ENCODE measurements around the gene COX11.

The COX11 gene, protein sequence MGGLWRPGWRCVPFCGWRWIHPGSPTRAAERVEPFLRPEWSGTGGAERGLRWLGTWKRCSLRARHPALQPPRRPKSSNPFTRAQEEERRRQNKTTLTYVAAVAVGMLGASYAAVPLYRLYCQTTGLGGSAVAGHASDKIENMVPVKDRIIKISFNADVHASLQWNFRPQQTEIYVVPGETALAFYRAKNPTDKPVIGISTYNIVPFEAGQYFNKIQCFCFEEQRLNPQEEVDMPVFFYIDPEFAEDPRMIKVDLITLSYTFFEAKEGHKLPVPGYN

DNA sequence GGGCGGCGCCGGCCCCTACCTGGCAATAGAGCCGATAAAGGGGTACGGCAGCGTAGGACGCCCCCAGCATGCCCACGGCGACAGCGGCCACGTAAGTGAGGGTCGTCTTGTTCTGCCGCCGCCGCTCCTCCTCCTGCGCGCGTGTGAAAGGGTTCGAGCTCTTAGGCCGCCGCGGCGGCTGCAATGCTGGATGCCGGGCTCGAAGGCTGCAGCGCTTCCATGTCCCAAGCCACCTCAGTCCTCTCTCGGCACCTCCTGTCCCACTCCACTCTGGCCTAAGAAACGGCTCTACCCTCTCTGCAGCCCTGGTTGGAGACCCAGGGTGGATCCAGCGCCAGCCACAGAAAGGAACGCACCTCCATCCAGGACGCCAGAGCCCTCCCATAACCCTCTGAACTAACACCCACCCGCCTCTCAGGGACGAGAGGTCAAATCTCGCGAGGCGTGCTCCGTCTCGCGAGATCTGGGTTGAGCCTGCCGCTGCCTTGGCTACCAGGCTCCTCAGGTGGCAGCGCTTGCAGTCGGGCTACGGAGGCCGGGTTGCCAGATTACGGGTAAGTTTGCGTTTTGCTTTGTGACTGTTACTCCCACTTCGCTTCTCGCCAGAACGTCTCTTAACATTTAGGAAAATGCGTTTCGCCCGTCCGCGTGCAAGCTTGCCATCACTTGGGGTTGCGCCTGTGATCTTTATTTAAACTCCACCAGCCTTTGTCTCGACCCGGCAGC is at the start of gene COX11, which contains the start of gene STXBP4:
TSS of gene COX11 (minus strand) at position 393 of the 726 bp plus-strand sequence. CDS start at position 385, 8 bp downstream.
TSS of gene STXBP4 (plus strand) at position 504 of the 726 bp plus-strand sequence. CDS start 17,455 bp downstream, outside the sequence.
- DNase-seq (ENCODE audit: extremely low read depth in 1 of 2, low read depth in 1 of 2), result peak; percentile 76 to 85

DNA sequence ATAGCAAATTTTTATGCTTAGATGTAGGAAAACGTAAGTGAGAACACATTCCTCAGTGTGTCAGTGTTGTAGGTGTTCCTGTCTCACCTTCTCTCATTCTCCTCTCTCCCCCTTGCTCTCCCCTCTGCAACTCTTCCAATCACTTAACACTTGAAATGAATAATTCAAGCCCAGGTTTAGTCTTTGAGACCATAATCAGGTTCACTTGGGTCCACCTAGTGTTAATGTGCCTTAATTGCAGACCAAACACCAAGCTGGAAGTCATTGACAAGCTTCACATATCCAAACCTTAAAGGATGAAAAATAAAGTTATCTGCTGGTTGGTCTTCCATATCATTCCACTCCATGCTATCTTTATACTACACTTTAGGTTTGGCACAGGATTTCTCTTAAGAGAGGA is 37.1 kb upstream of the COX11 start:
- no peak for DNase-seq (ENCODE audit: extremely low read depth in 1 of 2, low read depth in 1 of 2)

DNA sequence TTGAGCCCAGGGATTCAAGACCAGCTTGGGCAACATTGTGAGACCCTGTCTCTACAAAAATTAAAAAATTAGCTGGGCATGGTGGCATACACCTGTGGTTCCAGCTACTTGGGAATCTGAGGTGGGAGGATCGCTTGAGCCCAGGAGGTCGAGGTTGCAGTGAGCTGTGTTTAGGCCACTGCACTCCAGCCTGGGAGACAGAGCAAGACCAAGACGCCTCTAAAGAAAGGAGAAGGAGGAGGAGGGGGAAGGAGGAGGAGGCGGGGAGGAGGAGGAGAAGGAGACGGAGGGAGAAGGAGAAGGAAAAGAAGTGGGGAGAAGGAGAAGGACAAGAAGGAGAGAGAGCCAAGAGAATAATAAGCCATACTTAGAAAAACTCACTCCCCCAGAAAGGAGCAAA is 36.0 kb upstream of the COX11 start:
- DNase-seq (ENCODE audit: extremely low read depth in 1 of 2, low read depth in 1 of 2), result no peak

DNA sequence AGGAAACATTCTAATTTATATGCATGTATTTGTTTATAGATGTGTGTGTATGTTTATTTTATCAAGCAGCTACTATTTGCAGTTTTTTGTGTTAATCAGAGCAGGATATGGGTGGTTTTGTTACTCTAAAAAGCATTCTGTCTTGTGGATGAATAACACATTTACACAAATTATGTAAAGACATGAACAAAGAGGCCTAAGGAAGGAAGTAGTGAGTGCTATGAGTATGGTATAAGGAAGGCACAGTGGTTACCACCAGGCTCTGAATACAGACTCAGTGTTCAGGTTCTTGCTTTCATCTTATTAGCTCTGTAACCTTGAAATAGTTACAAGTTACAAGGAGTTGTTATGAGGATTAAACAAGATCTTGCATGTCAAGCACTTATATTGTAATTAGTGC is 34.0 kb upstream of the COX11 start:
- DNase-seq (ENCODE audit: extremely low read depth in 1 of 2, low read depth in 1 of 2), result no peak

DNA sequence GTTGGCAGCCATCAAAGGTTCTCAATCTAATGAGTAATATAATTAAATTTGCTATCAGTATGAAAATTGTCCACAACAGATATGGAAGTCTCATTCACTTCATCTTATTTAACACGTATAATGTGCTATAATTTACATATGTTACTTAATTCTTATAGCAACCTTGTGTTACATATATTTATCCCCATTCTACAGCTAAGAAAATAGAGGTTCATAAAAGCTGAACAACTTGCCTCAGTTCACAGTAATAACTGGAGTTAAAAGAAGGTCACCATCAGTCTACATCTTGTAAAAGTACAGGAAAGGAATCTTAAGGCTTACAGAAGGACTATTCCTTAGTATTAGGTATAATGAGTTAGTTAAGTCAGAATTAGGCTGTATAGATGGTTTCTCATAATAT is 28.0 kb upstream of the COX11 start:
- DNase-seq (ENCODE audit: extremely low read depth in 1 of 2, low read depth in 1 of 2), result no peak

DNA sequence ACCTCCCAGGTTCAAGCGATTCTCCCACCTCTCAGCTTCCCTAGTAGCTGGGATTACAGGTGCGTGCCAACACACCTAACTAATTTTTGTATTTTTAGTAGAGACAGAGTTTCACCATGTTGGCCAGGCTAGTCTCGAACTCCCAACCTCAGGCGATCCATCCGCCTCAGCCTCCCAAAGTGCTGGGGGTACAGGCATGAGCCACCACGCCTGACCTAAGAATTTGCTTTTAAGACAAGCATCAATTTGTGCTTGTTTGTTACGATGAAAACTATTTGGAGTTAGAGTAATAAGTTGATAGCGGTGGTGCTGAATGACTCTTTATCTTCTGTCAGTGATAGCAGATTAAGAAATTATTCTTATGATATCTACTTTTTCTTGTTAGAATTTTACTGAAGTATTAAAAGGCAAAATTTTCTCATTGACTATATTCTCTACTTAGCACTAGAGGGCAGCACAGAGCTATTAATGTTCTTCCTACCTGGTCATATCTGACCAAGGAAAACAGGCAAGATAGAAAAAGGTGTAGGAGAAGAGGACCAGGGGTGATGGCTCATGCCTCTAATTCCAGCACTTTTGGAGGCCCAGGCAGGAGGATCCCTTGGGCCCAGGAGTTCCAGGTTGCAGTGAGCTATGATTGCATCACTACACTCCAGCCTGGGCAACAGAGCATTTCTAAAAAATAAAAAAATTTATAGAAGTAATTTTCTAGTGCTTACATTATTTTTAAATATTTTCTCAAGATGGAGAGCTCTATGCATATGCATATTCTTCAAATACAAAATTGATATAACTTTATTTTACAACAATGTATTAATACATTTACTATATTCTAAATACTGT is 24.6 kb upstream of the COX11 start:
- DNase-seq (ENCODE audit: extremely low read depth in 1 of 2, low read depth in 1 of 2), result no peak

DNA sequence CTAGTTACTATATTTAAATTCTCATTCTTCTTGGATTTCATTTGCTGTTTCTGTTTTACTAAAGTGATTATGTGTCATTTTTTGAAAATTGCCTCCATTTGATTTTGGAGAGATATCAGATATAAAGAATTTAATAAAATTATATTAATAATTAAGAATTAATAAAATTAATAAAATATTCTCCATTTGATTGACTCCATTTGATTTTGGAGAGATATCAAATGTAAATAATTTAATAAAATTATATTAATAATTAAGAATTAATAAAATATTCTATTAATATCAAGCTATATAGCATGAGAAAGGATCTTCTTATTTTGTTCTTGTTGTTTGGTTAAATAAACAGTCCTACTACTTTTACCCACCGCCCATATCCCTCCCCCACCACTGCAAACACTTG is 23.1 kb upstream of the COX11 start:
- DNase-seq (ENCODE audit: extremely low read depth in 1 of 2, low read depth in 1 of 2), result no peak

DNA sequence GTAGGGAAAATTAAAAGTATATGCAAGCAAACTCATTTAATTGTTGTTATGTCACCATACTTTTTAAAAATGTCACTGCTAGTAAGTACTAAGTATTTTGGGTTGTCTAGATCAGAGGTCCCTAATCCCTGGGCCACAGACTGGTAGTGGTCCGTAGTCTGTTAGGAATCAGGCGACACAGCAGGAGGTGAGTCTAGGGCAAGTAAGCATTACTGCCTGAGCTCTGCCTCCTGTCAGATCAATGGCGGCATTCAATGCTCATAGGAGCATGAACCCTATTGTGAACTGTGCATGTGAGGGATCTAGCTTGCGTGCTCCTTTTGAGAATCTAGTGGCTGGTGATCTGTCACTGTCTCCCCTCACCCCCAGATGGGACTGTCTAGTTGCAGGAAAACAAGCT is 21.7 kb upstream of the COX11 start:
- no peak for DNase-seq (ENCODE audit: extremely low read depth in 1 of 2, low read depth in 1 of 2)

DNA sequence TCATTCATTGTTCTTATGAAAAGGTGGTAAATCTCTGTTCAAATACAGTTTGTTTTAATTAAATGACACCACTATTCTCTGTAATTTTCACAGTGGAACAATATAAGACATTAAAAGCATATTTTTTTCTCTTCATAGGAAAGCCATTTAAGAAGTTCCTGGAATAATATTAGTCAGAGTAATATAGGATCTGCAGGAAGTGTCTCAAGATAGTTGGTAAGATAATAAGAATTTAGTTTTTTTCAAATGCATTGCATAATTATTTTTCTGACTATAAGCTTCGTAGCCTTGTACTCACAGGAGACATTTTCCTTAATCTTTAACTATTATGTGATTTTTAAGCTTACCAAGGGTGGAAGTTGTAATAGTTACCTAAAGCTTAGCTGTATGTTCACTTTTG is 17.0 kb upstream of the COX11 start:
- DNase-seq (ENCODE audit: extremely low read depth in 1 of 2, low read depth in 1 of 2), result no peak

DNA sequence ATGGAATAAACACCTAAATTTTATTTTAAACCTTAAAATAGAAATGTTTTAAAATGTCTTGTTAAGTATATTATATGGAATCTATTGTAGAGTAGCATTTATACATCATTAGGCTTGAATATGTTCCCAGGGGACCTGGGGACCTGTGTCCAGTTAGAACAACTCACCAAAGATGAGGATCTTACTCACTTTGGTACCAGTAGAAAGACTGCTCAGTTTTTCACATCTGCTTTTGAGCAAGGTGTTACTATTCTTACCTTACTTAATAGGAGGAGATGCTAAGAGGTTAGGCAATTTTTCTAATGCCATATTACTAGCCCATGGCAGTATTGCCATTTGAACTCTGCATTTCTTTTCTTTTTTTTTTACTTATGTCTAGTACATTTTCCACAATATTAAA is 14.8 kb upstream of the COX11 start:
- no peak for DNase-seq (ENCODE audit: extremely low read depth in 1 of 2, low read depth in 1 of 2)

DNA sequence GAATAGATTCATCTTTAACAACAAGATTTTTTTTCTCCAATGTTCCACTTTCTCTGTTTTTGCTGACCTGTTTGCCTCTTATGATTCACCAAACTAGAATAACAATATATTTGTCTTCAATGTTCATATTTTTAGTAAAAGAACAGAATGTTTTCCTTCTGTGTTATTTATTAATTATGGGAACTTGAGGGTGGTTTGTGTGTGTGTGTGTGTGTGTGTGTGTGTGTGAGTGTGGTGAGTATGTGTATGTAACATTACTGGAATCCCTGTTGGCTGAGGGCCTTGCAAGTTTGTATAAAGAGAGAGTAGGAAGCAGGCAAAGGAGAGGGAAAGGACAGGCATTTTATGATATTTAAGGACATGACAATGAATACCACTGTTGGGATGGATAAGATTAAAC is 13.9 kb upstream of the COX11 start:
- DNase-seq (ENCODE audit: extremely low read depth in 1 of 2, low read depth in 1 of 2), result no peak

DNA sequence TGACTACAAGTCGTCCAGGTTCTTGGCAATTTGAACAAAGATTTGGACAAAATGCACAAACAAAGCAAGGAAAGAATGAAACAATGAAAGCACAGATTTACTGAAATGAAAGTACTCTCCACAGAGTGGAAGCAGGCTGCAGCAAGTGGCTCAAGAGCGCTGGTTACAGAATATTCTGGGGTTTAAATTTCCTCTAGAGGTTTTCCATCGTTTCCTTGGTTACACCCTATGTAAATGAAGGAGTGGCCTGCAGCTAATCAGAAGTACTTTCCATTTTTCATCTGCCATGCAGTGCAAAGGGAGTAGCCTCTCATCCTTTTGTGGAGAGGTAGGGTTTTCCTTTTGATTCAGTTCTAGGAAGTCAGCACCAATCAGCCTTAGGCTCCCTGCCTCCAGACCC is 11.9 kb upstream of the COX11 start:
- DNase-seq (ENCODE audit: extremely low read depth in 1 of 2, low read depth in 1 of 2), result no peak

DNA sequence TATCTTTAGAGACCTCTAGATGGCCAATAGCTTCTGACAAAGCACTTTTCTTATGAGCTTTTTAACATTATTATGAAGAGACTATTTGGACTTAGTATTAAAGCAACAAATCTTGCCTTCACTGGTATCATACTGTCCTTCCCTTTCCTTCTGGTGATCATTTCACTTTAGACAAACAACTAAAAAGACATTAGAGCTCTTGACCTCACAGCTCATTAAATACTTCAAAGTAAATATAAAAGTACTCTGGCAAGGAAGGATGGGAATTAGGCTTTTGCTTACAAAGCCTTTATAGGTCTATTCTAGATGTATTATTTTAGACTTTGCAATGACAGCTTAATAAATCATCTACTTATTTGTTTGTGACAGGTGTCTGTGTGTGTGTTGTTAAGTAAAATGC is 11.2 kb upstream of the COX11 start:
- no peak for DNase-seq (ENCODE audit: extremely low read depth in 1 of 2, low read depth in 1 of 2)

DNA sequence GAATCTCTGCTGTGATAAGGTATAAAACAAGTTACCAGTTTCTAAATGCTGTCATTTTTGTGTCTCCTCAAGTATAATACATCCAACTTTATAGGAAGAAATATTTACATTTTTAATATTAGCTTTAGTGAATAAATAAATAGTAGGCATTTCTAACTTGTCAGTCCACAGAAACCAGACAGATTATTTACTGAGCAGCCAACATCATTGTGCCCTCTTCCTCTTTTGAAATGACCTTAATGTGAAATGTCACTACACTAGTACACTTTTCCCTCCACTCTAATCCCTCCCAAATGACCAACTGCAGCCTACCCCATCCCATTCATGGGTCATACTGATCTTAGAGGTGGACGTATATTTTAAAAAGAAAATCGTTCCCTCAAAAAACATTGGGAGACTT is 9.3 kb upstream of the COX11 start:
- DNase-seq (ENCODE audit: extremely low read depth in 1 of 2, low read depth in 1 of 2), result no peak

DNA sequence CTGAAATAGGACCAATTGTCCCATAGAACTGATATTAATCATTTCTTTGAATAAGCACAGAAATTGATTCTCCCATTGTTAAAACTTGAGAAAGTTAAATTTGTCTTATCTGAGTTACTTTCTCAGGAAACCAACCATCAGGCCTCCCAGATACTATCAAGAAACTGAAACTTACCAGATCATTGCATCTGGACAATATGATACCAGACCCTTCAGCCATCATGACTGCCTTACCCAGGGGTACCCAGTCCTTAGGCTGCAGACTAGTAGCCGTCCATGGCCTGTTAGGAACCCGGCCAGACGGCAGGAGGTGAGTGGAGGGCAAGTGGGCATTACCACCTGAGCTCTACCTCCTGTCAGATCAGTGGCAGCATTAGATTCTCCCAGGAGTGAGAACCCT is 7.9 kb upstream of the COX11 start:
- DNase-seq (ENCODE audit: extremely low read depth in 1 of 2, low read depth in 1 of 2), result no peak

DNA sequence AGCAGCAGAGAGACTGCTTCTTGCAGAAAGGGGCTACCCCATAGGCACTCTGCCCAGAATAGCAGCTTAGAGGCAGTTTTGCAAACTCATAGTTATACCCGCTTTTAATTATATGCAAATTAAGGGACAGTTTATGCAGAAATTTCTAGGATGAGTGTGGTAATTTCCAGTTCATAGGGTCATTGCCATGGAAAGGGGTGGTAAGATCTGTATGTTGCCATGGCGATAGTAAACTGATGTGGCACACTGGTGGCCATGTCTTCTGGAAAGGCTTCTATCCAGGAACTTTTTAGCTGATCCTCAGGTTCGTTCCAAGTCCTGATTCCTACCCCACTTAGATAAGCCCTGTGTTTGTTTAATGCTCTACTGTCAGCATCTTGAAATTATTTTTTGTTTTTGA is 6.3 kb upstream of the COX11 start:
- no peak for DNase-seq (ENCODE audit: extremely low read depth in 1 of 2, low read depth in 1 of 2)

DNA sequence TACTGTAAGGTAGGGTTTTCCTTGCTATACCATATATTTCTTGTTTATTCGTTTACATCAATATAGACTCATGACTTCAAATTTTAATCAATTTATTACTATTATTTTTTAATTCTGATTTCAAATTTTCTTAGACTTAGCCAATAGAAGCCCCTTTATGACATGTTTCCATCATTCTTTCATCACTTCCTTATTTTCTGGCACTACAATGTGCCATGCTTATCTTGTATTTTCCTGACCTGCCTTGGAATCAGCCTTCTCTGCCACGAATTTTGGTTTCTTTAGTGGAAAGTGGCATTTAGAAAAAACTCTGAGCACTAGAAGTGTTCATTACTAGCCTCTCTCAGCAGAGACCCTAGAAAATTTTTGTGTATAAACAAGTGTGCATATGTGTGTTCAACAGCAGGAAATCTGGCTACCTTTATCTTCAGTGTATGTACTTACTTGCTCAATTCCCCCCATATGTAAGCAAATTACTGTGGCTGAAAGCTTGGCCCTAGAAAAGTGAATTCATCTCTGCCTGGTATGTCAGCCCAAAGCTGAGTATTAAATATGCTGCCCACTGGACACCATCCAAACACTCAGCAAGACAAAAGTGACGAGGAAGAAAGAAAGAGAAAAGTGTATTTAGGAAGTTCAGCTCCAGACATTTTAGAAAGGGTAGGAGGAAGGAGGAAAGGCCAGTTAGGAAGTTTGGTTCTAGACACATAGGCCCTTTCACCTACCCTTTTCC is 4.1 kb upstream of the COX11 start:
- no peak for DNase-seq (ENCODE audit: extremely low read depth in 1 of 2, low read depth in 1 of 2)

DNA sequence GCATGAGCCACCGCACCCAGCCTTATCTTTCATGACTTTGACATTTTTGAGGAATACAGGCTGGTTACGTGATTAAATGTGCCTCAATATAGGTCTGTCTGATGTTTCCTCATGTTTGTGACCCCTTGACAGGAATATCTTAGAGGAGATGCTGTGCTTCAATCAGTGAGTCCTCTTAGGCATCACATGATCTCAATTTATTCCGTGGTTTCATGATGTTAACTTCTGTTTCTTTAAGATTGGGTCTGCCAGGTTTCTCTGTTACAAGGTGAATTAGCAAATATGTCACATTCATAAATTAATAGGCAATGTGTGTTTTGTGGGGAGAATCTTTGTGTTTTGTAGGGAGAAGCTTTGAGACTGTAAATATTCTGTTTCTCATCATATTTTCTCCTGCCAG is 3.4 kb upstream of the COX11 start:
- no peak for DNase-seq (ENCODE audit: extremely low read depth in 1 of 2, low read depth in 1 of 2)

DNA sequence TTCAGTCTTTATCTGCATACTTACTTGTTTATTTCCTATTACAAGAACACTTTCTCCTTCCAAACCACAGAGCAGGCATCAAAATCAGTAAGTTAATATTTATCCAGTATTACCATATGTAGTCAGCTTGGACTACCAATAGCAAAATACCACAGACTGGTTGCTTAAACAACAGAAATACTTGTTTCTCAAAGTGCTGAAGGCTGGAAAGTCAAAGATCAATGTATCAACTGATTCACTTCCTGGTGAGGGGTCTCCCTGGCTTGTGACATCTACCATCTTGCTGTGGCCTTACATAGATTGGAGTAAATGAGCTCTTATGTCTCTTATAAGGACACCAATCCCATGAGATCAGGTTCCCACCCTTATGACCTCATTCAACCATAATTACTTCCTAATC is 2.7 kb upstream of the COX11 start:
- DNase-seq (ENCODE audit: extremely low read depth in 1 of 2, low read depth in 1 of 2), result no peak

DNA sequence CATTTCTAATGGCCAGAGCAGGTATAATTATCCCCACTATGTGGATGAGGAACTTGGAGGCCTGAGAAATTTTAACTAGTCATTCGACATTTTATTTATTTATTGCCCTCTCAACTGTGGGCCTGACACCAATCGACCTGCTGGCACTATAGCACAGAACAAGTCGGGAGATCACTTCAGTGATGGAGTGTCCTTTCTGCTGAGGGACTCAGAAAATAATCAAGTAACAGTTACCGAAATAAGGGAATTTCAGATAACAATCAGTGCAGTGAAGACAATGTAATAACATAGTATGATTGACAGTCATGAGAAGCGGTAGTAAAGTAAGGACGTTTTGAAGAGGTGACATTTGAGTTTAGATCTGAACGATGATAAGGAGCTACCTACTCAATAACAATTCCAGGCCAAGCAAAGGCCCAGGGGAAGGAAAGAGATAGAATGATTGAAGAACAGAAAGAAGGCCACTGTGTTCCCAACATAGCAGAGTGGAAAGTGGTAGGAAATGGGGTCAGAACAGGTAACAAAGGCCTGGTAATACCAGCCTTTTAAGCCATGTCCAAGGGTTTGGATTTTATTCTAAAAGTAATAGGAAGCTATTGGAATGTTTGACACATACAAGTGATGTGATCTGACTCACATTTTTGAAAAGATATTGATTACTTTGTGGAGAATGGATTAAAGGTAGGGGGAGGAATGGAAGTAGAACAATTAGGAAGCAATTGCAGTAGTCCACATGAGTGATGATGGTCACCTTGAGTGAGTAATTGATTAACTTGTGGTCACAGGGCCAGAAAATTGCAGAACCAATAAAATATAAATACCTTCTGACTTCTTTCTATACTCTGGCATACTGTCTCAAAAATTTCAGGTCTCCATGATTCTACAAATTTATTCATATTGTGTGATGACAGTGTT is 1.5 kb upstream of the COX11 start:
- no peak for DNase-seq (ENCODE audit: extremely low read depth in 1 of 2, low read depth in 1 of 2)
